DOHH2 (cell line): ENCODE results near the gene TKT.
A peak's percentile ranks its signal among the peaks of the same experiment; 100 is the strongest.
"Not testable (repeated sequence)": the region's sequence is repeated elsewhere in the genome, so short reads cannot be mapped to it uniquely, and the experiment has no call there.

Source experiments
- H3F3A ChIP-seq: fragments of 200-600 bp; sonication (generic), shearing (Covaris generic); 2 replicates; pipeline ENCODE4 v1.6.0; 2016; ENCODE audit warnings: antibody characterized with exemption, mild to moderate bottlenecking; ENCODE audit not compliant: control insufficient read depth, insufficient read depth
- H3K27ac ChIP-seq: fragments of 200-600 bp; sonication (generic); 2 replicates; pipeline ENCODE4 v1.5.1; 2014; ENCODE audit warnings: low read depth, mild to moderate bottlenecking, low read length, moderate library complexity
- H3K27me3 ChIP-seq: fragments of 200-600 bp; sonication (generic); 2 replicates; pipeline ENCODE4 v1.6.1; 2014; ENCODE audit warnings: mild to moderate bottlenecking, low read length, mixed read lengths; ENCODE audit not compliant: control insufficient read depth
- H3K36me3 ChIP-seq: fragments of 200-600 bp; sonication (generic); 2 replicates; pipeline ENCODE4 v1.6.1; 2014; ENCODE audit warnings: mild to moderate bottlenecking, low read length, moderate library complexity, mixed read lengths; ENCODE audit not compliant: control insufficient read depth
- H3K4me1 ChIP-seq: fragments of 200-600 bp; sonication (generic); 2 replicates; pipeline ENCODE4 v1.6.1; 2014; ENCODE audit warnings: mild to moderate bottlenecking, low read length, mixed read lengths; ENCODE audit not compliant: control insufficient read depth
- H3K4me2 ChIP-seq: fragments of 200-600 bp; sonication (generic); 2 replicates; pipeline ENCODE4 v1.6.0; 2014; ENCODE audit warnings: mild to moderate bottlenecking, low read length, moderate library complexity
- H3K4me3 ChIP-seq: fragments of 200-600 bp; sonication (generic); 2 replicates; pipeline ENCODE4 v1.5.1; 2014; ENCODE audit warnings: mild to moderate bottlenecking, low read length, mixed read lengths
- H3K79me2 ChIP-seq: fragments of 200-600 bp; sonication (generic); 2 replicates; pipeline ENCODE4 v1.6.1; 2014; ENCODE audit warnings: mild to moderate bottlenecking, low read length, mixed read lengths; ENCODE audit not compliant: control insufficient read depth
- H3K9me2 ChIP-seq: fragments of 200-600 bp; sonication (generic); replicated peaks from 2 replicates; pipeline ENCODE4 v1.6.1; 2014; ENCODE audit warnings: mild to moderate bottlenecking, low read length, mixed read lengths; ENCODE audit not compliant: control insufficient read depth
- H3K9me3 ChIP-seq: fragments of 200-600 bp; sonication (generic); 2 replicates; pipeline ENCODE4 v1.6.1; 2014; ENCODE audit warnings: antibody characterized with exemption, low read length, mixed read lengths; ENCODE audit not compliant: control insufficient read depth, insufficient read depth
- H4K20me1 ChIP-seq: fragments of 200-600 bp; sonication (generic); 2 replicates; pipeline ENCODE4 v1.6.0; 2014; ENCODE audit warnings: low read depth, mild to moderate bottlenecking, antibody characterized with exemption, low read length, moderate library complexity; ENCODE audit not compliant: control insufficient read depth, insufficient read depth
- CTCF ChIP-seq: fragments of 200-600 bp; sonication (generic); IDR thresholded peaks from one replicate; pipeline ENCODE4 v1.5.1; 2014; ENCODE audit warnings: antibody characterized with exemption, mild to moderate bottlenecking, low read depth, low read length; ENCODE audit not compliant: poor library complexity, severe bottlenecking
- EZH2phosphoT487 ChIP-seq: fragments of 200-600 bp; sonication (generic); IDR thresholded peaks from 2 replicates; pipeline ENCODE4 v1.6.1; 2017; ENCODE audit warnings: borderline replicate concordance, mild to moderate bottlenecking, antibody characterized with exemption, low read length, moderate library complexity, mixed read lengths

Gene TKT

GRCh38 chr3:53300826-53301225, 45.0 kb upstream of the TKT start:
- no peak for TF ChIP-seq EZH2phosphoT487
- no peak for TF ChIP-seq CTCF
- H3K27me3 ChIP-seq: no peaks in the 10 kb centered on the region
- peaks cover 5% of the 10 kb centered on the region; the same call in 1 of the 2 replicates for H4K20me1 ChIP-seq
- peaks cover 31% of the 10 kb centered on the region for H3K36me3 ChIP-seq
- no peak overlapping the region for H3K4me3 ChIP-seq
- no peak overlapping the region for H3K4me2 ChIP-seq
- no peaks in the 10 kb centered on the region for H3K79me2 ChIP-seq
- H3K9me3 ChIP-seq: no peaks in the 10 kb centered on the region
- no peaks in the 10 kb centered on the region for H3F3A ChIP-seq
- no peaks in the 10 kb centered on the region for H3K9me2 ChIP-seq
- no peaks in the 10 kb centered on the region for H3K4me1 ChIP-seq
- H3K27ac ChIP-seq: no peak overlapping the region

- H3K79me2 ChIP-seq, H3K27me3 ChIP-seq, H3K9me3 ChIP-seq, H3K4me2 ChIP-seq, H3K27ac ChIP-seq, H4K20me1 ChIP-seq, H3K9me2 ChIP-seq, H3K4me3 ChIP-seq, H3K4me1 ChIP-seq, H3F3A ChIP-seq: not testable (repeated sequence)
- peaks cover 29% of the 10 kb centered on the region for H3K36me3 ChIP-seq
- TF ChIP-seq CTCF: peak; percentile 80
Observed at GRCh38 chr3:53299611-53300023, 43.8 kb upstream of the TKT start.

- Histone ChIP-seq H3K4me1 (no peaks in the 10 kb centered on the region), H3K4me3 (no peak overlapping the region), H3K9me2 (no peaks in the 10 kb centered on the region), H3K36me3 (peaks cover 16% of the 10 kb centered on the region), H3K27ac (no peak overlapping the region), H3K79me2 (no peaks in the 10 kb centered on the region), H3K4me2 (no peak overlapping the region), H3F3A (no peaks in the 10 kb centered on the region), H3K9me3 (no peaks in the 10 kb centered on the region), H4K20me1 (peaks cover 5% of the 10 kb centered on the region; the same call in 1 of the 2 replicates), H3K27me3 (no peaks in the 10 kb centered on the region)
- TF ChIP-seq EZH2phosphoT487: no peak
- no peak for TF ChIP-seq CTCF
Observed at GRCh38 chr3:53295410-53295809, 39.6 kb upstream of the TKT start.

GRCh38 chr3:53293867-53294266, 38.0 kb upstream of the TKT start:
- H3K9me2 ChIP-seq: no peaks in the 10 kb centered on the region
- no peaks in the 10 kb centered on the region for H3F3A ChIP-seq
- H3K36me3 ChIP-seq: peaks cover 11% of the 10 kb centered on the region
- peaks cover under 1% of the 10 kb centered on the region; the same call in 1 of the 2 replicates for H4K20me1 ChIP-seq
- no peaks in the 10 kb centered on the region for H3K4me1 ChIP-seq
- H3K27ac ChIP-seq: no peak overlapping the region
- H3K79me2 ChIP-seq: no peaks in the 10 kb centered on the region
- TF ChIP-seq CTCF: no peak
- TF ChIP-seq EZH2phosphoT487: no peak
- H3K4me3 ChIP-seq: no peak overlapping the region
- no peaks in the 10 kb centered on the region for H3K9me3 ChIP-seq
- H3K27me3 ChIP-seq: no peaks in the 10 kb centered on the region
- H3K4me2 ChIP-seq: no peak overlapping the region
